ENCODE results near the gene ADCY7.
"Not testable (repeated sequence)": the region's sequence is repeated elsewhere in the genome, so short reads cannot be mapped to it uniquely, and the experiment has no call there.

The ADCY7 gene

GRCh38 chr16:50266337-50267091, at the start of gene ADCY7:
Gene ADCY7, plus strand, starts transcription at chr16:50266551. Its CDS starts 21,629 bp downstream, at chr16:50288180.
- no peak for DNase-seq

GRCh38 chr16:50219402-50219975, 46.9 kb upstream of the ADCY7 start:
- DNase-seq = no peak

GRCh38 chr16:50224286-50224685, 42.1 kb upstream of the ADCY7 start:
- no peak for DNase-seq

GRCh38 chr16:50227120-50227519, 39.2 kb upstream of the ADCY7 start:
- no peak for DNase-seq

- DNase-seq = no peak
These were observed 38.7 kb upstream of the ADCY7 start for GRCh38 chr16:50227665-50228064.

GRCh38 chr16:50228364-50228868, 37.9 kb upstream of the ADCY7 start:
- DNase-seq = no peak

GRCh38 chr16:50229149-50229726, 37.1 kb upstream of the ADCY7 start:
- no peak for DNase-seq

GRCh38 chr16:50234771-50235556, 31.4 kb upstream of the ADCY7 start:
- DNase-seq = no peak

GRCh38 chr16:50235581-50235980, 30.8 kb upstream of the ADCY7 start:
- DNase-seq = no peak

GRCh38 chr16:50238314-50238713, 28.0 kb upstream of the ADCY7 start:
- DNase-seq = no peak

GRCh38 chr16:50238868-50239301, 27.5 kb upstream of the ADCY7 start:
- peak; percentile 51 for DNase-seq

- not testable (repeated sequence) for DNase-seq
These were observed 23.3 kb upstream of the ADCY7 start for GRCh38 chr16:50243024-50243423.

- DNase-seq = no peak
These were observed 22.2 kb upstream of the ADCY7 start for GRCh38 chr16:50244140-50244503.

- DNase-seq = no peak
These were observed 21.6 kb upstream of the ADCY7 start for GRCh38 chr16:50244504-50245416.

- no peak for DNase-seq
These were observed 20.7 kb upstream of the ADCY7 start for GRCh38 chr16:50245417-50246298.

GRCh38 chr16:50246299-50247122, 19.8 kb upstream of the ADCY7 start:
- no peak for DNase-seq

GRCh38 chr16:50247123-50247905, 19.0 kb upstream of the ADCY7 start:
- no peak for DNase-seq

- DNase-seq = no peak
These were observed 18.3 kb upstream of the ADCY7 start for GRCh38 chr16:50247906-50248608.

GRCh38 chr16:50248845-50249244, 17.5 kb upstream of the ADCY7 start:
- no peak for DNase-seq

Data from NCI-H1436 treated with DMSO at 0.1 percent for 48 hours (cell line).